HG02884 (cell line): ENCODE data around the gene ZNF891.

Experiments
- ATAC-seq: cut with Tn5 transposase; IDR thresholded peaks from one replicate; pipeline ENCODE4 v1.9.1; 2021; ENCODE audit warnings: mild to moderate bottlenecking, moderate library complexity; ENCODE audit not compliant: unreplicated experiment

ZNF891 gene

GRCh38 chr12:133063556-133063955 lies 66.5 kb downstream of the ZNF891 start:
- no peak for ATAC-seq

GRCh38 chr12:133061954-133062353 lies 68.1 kb downstream of the ZNF891 start:
- no peak for ATAC-seq

DNA sequence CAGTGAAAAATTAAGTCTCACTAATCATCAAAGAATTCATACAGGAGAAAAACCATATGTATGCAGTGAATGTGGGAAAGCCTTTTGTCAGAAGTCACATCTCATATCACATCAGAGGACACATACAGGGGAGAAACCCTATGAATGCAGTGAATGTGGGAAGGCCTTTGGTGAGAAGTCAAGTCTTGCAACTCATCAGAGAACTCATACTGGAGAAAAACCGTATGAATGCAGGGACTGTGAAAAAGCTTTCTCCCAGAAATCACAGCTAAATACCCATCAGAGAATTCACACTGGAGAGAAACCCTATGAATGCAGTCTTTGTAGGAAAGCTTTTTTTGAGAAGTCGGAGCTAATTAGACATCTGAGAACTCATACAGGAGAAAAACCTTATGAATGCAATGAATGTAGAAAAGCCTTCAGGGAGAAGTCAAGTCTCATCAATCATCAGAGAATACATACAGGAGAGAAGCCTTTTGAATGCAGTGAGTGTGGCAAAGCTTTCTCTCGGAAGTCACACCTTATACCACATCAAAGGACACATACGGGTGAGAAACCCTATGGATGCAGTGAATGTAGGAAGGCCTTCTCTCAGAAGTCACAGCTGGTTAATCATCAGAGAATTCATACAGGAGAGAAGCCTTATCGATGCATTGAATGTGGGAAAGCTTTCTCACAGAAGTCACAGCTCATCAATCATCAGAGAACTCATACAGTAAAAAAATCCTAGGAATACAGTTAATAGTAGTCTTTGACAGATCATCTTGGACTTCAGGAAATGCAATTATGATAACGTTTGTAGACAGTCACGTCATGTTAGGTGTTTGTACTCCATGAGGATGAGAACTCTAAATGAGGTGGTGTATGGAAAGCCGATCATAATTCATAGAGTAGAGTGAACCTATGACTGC lies 71.6 kb downstream of the ZNF891 start:
- ATAC-seq, result no peak

- ATAC-seq, result no peak
Measured at GRCh38 chr12:133057446-133057845, 72.6 kb downstream of the ZNF891 start.
